ENCODE results near the gene PAN2.
"Not testable (repeated sequence)": the region's sequence is repeated elsewhere in the genome, so short reads cannot be mapped to it uniquely, and the experiment has no call there.

The PAN2 gene

GRCh38 chr12:56361487-56362129 lies 27.8 kb upstream of the PAN2 start:
- Histone ChIP-seq H3K27ac (ENCODE audit: low read length) (no peak overlapping the region), H3K9me3 (ENCODE audit: control insufficient read depth, low read depth, low read length) (no peaks in the 10 kb centered on the region), H3K4me1 (ENCODE audit: control insufficient read depth, low read depth, low read length) (peaks cover 5% of the 10 kb centered on the region), H3K4me3 (ENCODE audit: low read length) (no peak overlapping the region), H3K9ac (ENCODE audit: low read length) (no peak overlapping the region), H3K36me3 (ENCODE audit: control insufficient read depth, low read depth, low read length) (no peaks in the 10 kb centered on the region), H3K27me3 (ENCODE audit: control insufficient read depth, insufficient read depth, low read length) (no peaks in the 10 kb centered on the region)

DNA sequence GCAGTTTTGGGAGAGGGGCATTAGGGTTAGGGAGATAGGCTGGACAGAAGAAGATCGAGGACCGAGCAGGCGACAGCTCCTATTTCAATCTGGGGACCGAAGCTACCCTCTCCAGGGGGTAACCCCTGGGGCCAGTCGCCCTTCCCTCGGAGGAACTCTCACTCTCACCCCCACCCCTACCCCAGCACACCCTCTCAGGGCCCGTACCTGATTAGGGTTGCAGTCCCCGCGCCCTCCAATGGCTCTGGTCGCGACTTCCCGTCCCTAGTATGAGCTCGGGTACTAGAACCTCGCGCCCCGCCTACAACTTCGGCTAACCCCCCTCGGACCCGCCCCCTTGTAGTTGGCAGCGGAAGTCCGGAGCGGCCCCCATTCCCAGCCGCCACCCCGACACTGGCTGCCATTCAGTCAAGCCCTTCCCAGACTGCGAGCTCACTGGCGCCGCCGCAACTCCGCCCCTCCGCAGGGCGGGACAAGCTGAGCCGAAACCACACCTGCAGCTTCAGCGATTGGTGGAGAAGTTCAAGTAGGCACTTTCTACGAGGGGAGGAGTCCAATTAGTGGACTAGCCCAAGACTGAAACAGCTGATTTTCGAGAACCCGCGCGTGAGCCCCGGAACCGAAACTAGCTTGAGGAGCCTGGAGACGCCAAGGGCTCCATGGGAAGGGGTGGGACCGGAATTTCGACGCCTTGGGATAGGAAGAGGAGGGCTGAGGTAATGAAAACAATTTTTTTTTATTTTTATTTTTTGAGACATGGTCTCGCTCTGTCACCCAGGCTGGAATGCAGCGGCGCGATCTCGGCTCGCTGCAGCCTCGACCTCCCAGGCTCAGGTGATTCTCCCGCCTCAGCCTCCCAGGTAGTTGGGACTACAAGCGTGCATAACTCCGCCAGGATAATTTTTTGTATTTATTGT lies 26.3 kb upstream of the PAN2 start, which contains the start of gene STAT2:
TSS of gene STAT2 (minus strand) at position 257 of the 917 bp plus-strand sequence. CDS start 3,536 bp downstream, outside the sequence.
- Histone ChIP-seq H3K9me3 (ENCODE audit: control insufficient read depth, low read depth, low read length) (no peaks in the 10 kb centered on the region), H3K27me3 (ENCODE audit: control insufficient read depth, insufficient read depth, low read length) (no peaks in the 10 kb centered on the region), H3K36me3 (ENCODE audit: control insufficient read depth, low read depth, low read length) (peaks cover 13% of the 10 kb centered on the region), H3K4me1 (ENCODE audit: control insufficient read depth, low read depth, low read length) (peaks cover 5% of the 10 kb centered on the region), H3K27ac (ENCODE audit: low read length) (peak within 1 kb of the TSS; percentile 2), H3K9ac (ENCODE audit: low read length) (peak within 1 kb of the TSS; percentile 61), H3K4me3 (ENCODE audit: low read length) (peak within 1 kb of the TSS; percentile 87)

DNA sequence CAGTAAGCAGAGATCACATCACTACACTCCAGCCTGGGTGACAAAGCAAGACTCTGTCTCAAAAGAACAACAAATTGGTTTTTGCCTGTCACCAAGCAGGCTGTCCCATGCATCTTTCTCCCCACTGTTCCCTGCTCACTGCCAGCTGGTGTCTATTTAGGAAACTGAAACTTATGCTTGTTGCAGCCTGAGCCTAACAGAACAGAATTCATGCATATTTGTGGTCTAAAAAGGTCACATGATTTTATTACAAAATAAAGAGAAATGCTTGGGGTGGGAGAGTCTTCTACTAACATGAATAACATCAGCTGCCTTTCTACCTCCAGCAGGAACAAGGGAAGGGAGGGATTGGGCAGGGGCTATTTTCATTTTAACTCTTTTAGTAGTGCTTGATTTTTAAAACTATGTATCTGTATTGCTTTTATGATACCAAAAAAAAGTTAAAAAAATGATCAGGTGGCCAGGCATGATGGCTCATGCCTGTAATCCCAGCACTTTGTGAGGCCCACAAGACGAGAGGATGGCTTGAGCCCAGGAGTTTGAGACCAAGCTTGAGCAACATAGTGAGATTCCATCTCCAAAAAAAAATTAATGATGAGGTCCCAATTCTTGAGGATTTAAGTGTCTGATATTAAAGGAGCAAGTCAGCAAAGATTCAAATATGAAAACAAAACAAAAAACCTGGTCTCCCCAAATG lies 25.2 kb upstream of the PAN2 start:
- Histone ChIP-seq H3K27ac (ENCODE audit: low read length) (no peak overlapping the region), H3K36me3 (ENCODE audit: control insufficient read depth, low read depth, low read length) (peaks cover 24% of the 10 kb centered on the region), H3K4me1 (ENCODE audit: control insufficient read depth, low read depth, low read length) (peaks cover 5% of the 10 kb centered on the region), H3K9me3 (ENCODE audit: control insufficient read depth, low read depth, low read length) (no peaks in the 10 kb centered on the region), H3K9ac (ENCODE audit: low read length) (peak overlapping the region; percentile 61), H3K4me3 (ENCODE audit: low read length) (peak overlapping the region; percentile 87), H3K27me3 (ENCODE audit: control insufficient read depth, insufficient read depth, low read length) (no peaks in the 10 kb centered on the region)

- no peaks in the 10 kb centered on the region for H3K27me3 ChIP-seq (ENCODE audit: control insufficient read depth, insufficient read depth, low read length)
- no peaks in the 10 kb centered on the region for H3K9me3 ChIP-seq (ENCODE audit: control insufficient read depth, low read depth, low read length)
- no peak overlapping the region for H3K27ac ChIP-seq (ENCODE audit: low read length)
- no peak overlapping the region for H3K4me3 ChIP-seq (ENCODE audit: low read length)
- no peaks in the 10 kb centered on the region for H3K4me1 ChIP-seq (ENCODE audit: control insufficient read depth, low read depth, low read length)
- peaks cover 49% of the 10 kb centered on the region for H3K36me3 ChIP-seq (ENCODE audit: control insufficient read depth, low read depth, low read length)
- H3K9ac ChIP-seq (ENCODE audit: low read length), result no peak overlapping the region
Observed at GRCh38 chr12:56351325-56351724, 17.5 kb upstream of the PAN2 start.

DNA sequence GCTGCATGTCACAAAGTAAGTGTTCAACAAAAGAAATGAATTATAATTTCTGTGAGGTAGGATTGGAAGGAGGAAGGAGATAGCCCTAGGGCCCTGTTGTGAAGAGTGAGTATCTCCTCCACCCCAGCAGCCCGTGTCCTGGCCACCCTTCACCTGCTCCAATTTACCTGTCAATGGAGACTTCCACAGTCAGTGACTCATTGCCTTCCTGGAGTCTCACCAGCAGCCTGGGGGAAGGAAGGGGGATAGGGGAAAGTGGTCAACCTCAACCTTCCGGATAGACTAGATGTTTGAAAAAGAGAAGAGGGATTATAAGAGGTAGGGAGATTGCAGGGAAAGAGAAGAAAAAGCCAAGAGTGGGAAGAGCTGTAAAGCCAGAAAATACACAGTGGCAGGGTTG lies 16.9 kb upstream of the PAN2 start:
- H3K36me3 ChIP-seq (ENCODE audit: control insufficient read depth, low read depth, low read length), result peaks cover 45% of the 10 kb centered on the region

DNA sequence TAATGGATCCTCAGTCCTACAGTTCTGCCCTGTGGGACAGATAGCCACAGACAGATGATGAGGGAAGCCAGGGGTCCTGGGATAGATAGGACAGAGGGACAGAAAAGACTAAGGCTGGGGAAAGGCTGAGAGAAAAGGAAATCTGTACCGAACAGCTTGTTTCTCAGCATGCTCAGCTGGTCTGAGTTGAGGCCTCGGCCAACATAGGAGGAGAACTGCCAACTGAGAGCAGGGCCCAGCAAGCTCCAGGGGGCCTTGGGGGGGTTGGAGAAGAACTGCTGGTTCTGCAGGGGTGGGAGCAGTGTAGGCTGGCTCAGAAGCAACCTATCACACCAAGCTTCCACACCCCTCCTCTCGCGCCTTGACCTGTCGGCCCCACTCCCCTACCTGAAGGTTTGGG lies 15.0 kb upstream of the PAN2 start:
- Histone ChIP-seq H3K9me3 (ENCODE audit: control insufficient read depth, low read depth, low read length) (no peaks in the 10 kb centered on the region), H3K4me3 (ENCODE audit: low read length) (no peak overlapping the region), H3K4me1 (ENCODE audit: control insufficient read depth, low read depth, low read length) (no peaks in the 10 kb centered on the region), H3K27ac (ENCODE audit: low read length) (no peak overlapping the region), H3K27me3 (ENCODE audit: control insufficient read depth, insufficient read depth, low read length) (no peaks in the 10 kb centered on the region), H3K36me3 (ENCODE audit: control insufficient read depth, low read depth, low read length) (peaks cover 34% of the 10 kb centered on the region), H3K9ac (ENCODE audit: low read length) (no peak overlapping the region)

More for the DNA sequence above, 16.9 kb upstream of the PAN2 start:
- H3K4me3 ChIP-seq (ENCODE audit: low read length), result no peak overlapping the region
- no peaks in the 10 kb centered on the region for H3K27me3 ChIP-seq (ENCODE audit: control insufficient read depth, insufficient read depth, low read length)
- no peak overlapping the region for H3K27ac ChIP-seq (ENCODE audit: low read length)
- H3K9me3 ChIP-seq (ENCODE audit: control insufficient read depth, low read depth, low read length), result no peaks in the 10 kb centered on the region
- H3K9ac ChIP-seq (ENCODE audit: low read length), result no peak overlapping the region
- H3K4me1 ChIP-seq (ENCODE audit: control insufficient read depth, low read depth, low read length), result no peaks in the 10 kb centered on the region

GRCh38 chr12:56347255-56347654 lies 13.5 kb upstream of the PAN2 start:
- not testable (repeated sequence) for H3K9me3 ChIP-seq (ENCODE audit: control insufficient read depth, low read depth, low read length); H3K4me3 ChIP-seq (ENCODE audit: low read length); H3K27ac ChIP-seq (ENCODE audit: low read length); H3K9ac ChIP-seq (ENCODE audit: low read length); H3K4me1 ChIP-seq (ENCODE audit: control insufficient read depth, low read depth, low read length); H3K27me3 ChIP-seq (ENCODE audit: control insufficient read depth, insufficient read depth, low read length)
- H3K36me3 ChIP-seq (ENCODE audit: control insufficient read depth, low read depth, low read length), result peaks cover 46% of the 10 kb centered on the region

GRCh38 chr12:56346675-56347074 lies 12.9 kb upstream of the PAN2 start:
- Histone ChIP-seq H3K36me3 (ENCODE audit: control insufficient read depth, low read depth, low read length) (peaks cover 46% of the 10 kb centered on the region), H3K27ac (ENCODE audit: low read length) (no peak overlapping the region), H3K27me3 (ENCODE audit: control insufficient read depth, insufficient read depth, low read length) (no peaks in the 10 kb centered on the region), H3K9ac (ENCODE audit: low read length) (no peak overlapping the region), H3K9me3 (ENCODE audit: control insufficient read depth, low read depth, low read length) (no peaks in the 10 kb centered on the region), H3K4me3 (ENCODE audit: low read length) (no peak overlapping the region), H3K4me1 (ENCODE audit: control insufficient read depth, low read depth, low read length) (no peaks in the 10 kb centered on the region)

- H3K4me1 ChIP-seq (ENCODE audit: control insufficient read depth, low read depth, low read length), result peaks cover 22% of the 10 kb centered on the region
- not testable (repeated sequence) for H3K9ac ChIP-seq (ENCODE audit: low read length); H3K27ac ChIP-seq (ENCODE audit: low read length); H3K9me3 ChIP-seq (ENCODE audit: control insufficient read depth, low read depth, low read length); H3K4me3 ChIP-seq (ENCODE audit: low read length); H3K27me3 ChIP-seq (ENCODE audit: control insufficient read depth, insufficient read depth, low read length)
- peaks cover 22% of the 10 kb centered on the region for H3K36me3 ChIP-seq (ENCODE audit: control insufficient read depth, low read depth, low read length)
Observed at GRCh38 chr12:56342290-56342689, 8.5 kb upstream of the PAN2 start.

- H3K9me3 ChIP-seq (ENCODE audit: control insufficient read depth, low read depth, low read length), result no peaks in the 10 kb centered on the region
- no peak overlapping the region for H3K27ac ChIP-seq (ENCODE audit: low read length)
- peaks cover 22% of the 10 kb centered on the region for H3K36me3 ChIP-seq (ENCODE audit: control insufficient read depth, low read depth, low read length)
- peaks cover 22% of the 10 kb centered on the region for H3K4me1 ChIP-seq (ENCODE audit: control insufficient read depth, low read depth, low read length)
- no peak overlapping the region for H3K9ac ChIP-seq (ENCODE audit: low read length)
- no peaks in the 10 kb centered on the region for H3K27me3 ChIP-seq (ENCODE audit: control insufficient read depth, insufficient read depth, low read length)
- H3K4me3 ChIP-seq (ENCODE audit: low read length), result no peak overlapping the region
Observed at GRCh38 chr12:56341616-56342015, 7.8 kb upstream of the PAN2 start.

GRCh38 chr12:56339158-56339422 lies 5.3 kb upstream of the PAN2 start:
- Histone ChIP-seq H3K9me3 (ENCODE audit: control insufficient read depth, low read depth, low read length) (no peaks in the 10 kb centered on the region), H3K4me3 (ENCODE audit: low read length) (peak overlapping the region; percentile 1), H3K36me3 (ENCODE audit: control insufficient read depth, low read depth, low read length) (peaks cover 15% of the 10 kb centered on the region), H3K9ac (ENCODE audit: low read length) (no peak overlapping the region), H3K27me3 (ENCODE audit: control insufficient read depth, insufficient read depth, low read length) (no peaks in the 10 kb centered on the region), H3K4me1 (ENCODE audit: control insufficient read depth, low read depth, low read length) (peaks cover 28% of the 10 kb centered on the region), H3K27ac (ENCODE audit: low read length) (no peak overlapping the region)

All from iPS-18a (cell line).